Tongue (tissue), 2 donors: ENCODE data around the gene TSEN34. TPM values are rescaled to one million over a fixed set of nuclear protein-coding genes. Genes with fewer than 3 reads are reported as not detected.

Experiments
- DNase-seq: peaks from one replicate; pipeline ENCODE4 v3.0.0-alpha.2; 2015
- total RNA-seq: library from RNA; depleted of rRNA; stranded (reverse); fragments of >200 nt; gene quantifications from one replicate; pipeline ENCODE4 v1.2.3, GENCODE V29; 2014

The TSEN34 gene
- 46.5 TPM for total RNA-seq

DNA sequence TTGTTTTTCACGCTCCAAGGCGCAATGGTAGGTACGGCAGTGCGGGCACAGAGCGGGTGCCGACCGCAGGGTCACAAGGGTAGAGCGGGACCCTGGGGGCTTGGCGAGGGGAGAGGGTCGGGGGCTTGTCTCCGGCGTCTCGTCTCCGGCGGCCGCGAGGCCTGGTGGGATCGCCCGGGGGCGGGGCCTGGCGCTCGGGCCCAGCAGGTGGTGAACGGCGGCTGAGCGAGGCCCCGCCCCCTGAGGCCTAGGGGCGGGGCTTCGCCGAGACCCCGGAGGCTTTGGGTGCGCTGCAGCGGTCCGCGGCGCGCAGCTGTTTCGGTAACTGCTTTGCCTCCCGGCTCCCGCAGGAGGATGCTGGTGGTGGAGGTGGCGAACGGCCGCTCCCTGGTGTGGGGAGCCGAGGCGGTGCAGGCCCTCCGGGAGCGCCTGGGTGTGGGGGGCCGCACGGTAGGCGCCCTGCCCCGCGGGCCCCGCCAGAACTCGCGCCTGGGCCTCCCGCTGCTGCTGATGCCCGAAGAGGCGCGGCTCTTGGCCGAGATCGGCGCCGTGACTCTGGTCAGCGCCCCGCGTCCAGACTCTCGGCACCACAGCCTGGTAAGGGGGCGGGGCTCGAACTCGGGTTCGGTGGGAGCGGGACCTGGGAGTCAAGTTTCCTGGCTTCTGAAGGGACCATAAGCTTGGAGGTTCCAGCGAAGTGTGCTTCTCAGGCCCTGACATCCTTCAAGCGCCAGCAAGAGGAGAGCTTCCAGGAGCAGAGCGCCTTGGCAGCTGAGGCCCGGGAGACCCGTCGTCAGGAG is at the start of gene TSEN34:
Gene TSEN34, plus strand, starts transcription at position 298 of the 800 bp plus-strand sequence. Its CDS starts 57 bp downstream, at position 355.
- peak; percentile 96 for DNase-seq

DNA sequence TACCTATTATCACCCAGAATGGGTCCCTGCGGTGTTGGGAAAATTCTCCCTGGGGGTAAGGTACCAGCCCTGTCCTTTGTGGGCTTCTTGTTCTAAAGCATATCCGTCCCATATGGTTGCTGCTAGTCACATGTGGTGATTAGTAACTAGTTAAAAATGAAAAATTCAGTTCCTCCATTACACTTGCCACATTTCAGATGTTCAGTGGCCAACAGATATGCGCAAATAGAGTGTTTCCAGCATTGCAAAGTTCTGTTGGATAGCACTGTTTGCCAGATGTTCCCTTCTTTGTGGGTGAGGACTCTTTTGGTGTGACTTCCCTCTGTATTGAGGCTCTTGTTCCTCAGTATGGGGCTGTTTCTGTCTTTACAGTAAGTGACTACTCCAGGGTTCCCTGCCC is 49.8 kb upstream of the TSEN34 start:
- no peak for DNase-seq

DNA sequence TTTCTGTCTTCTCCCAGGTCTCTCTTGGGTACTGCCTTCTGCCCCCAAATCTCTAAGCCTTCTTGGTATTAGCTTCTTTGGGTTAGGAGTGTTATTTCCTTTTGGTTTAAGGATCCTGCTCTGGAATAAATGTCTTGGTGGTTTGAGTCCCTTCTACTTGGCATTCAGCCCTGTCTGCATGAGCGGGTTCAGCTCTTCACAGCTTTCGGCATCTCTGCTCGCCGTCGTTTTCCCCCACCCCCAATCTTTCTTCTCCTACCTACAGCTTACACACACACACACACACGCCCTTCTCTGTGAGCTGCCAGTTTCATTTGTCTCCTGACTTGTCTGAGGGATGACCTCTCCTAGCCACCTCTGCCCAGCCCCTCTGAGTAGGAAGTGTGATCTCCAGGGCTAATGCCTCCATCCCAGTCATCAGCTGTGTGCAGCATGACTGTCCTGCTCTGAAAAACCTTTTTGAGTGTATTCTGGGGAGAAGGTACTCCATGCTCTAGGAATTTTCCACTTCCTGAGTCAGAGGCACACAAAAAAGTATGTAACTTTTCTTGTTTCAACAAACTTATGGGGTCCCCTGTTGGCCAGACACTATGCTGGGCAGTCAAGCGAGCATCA is 48.8 kb upstream of the TSEN34 start:
- no peak for DNase-seq

DNA sequence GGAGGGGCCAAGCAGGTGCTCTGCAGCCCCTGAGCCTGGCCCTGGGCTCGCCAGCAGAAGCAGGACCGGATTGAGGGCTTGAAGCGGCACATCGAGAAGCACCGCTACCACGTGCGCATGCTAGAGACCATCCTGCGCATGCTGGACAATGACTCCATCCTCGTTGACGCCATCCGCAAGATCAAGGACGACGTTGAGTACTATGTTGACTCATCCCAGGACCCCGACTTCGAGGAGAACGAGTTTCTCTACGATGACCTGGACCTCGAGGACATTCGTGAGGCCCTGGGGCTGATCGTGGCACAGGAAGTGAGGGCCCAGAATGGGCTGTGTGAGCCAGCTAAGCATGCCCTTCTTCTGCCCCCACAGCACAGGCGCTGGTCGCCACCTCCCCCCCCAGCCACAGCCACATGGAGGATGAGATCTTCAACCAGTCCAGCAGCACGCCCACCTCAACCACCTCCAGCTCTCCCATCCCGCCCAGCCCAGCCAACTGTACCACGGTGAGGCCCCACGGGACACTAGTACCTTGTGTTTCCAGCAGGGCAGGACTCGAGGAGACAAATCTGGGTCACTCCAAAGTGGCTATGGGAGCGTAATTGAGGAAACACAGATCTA is 45.5 kb upstream of the TSEN34 start:
- DNase-seq: no peak

DNA sequence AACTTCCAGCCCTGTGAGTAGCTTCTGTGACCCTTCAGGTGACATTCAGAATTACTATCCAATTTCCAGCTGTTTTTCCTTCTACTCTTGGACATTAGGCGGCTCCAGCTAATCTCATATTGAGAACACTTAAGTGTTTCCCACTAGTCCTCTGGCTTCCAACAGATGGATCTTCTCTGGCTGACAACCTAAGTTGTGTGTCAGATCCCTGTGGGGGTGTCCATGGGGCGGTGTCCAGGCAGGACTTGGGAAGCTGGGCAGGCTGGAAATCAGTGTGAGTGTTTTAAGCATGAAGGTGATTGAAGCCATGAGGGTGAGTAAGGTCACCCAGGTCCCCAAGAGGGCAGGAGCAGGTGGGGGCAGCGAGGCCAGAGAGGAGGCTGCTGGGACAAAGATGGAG is 43.4 kb upstream of the TSEN34 start:
- no peak for DNase-seq

DNA sequence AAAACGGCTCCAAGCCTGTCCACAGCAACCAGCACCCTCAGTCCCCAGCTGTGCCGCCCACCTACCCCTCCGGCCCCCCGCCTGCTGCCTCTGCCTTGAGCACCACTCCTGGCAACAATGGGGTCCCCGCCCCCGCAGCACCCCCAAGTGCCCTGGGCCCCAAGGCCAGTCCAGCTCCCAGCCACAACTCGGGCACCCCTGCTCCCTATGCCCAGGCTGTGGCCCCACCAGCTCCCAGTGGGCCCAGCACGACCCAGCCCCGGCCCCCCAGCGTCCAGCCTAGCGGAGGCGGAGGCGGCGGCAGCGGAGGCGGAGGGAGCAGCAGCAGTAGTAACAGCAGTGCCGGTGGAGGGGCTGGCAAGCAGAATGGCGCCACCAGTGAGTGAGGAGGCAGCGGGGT is 43.0 kb upstream of the TSEN34 start:
- no peak for DNase-seq

DNA sequence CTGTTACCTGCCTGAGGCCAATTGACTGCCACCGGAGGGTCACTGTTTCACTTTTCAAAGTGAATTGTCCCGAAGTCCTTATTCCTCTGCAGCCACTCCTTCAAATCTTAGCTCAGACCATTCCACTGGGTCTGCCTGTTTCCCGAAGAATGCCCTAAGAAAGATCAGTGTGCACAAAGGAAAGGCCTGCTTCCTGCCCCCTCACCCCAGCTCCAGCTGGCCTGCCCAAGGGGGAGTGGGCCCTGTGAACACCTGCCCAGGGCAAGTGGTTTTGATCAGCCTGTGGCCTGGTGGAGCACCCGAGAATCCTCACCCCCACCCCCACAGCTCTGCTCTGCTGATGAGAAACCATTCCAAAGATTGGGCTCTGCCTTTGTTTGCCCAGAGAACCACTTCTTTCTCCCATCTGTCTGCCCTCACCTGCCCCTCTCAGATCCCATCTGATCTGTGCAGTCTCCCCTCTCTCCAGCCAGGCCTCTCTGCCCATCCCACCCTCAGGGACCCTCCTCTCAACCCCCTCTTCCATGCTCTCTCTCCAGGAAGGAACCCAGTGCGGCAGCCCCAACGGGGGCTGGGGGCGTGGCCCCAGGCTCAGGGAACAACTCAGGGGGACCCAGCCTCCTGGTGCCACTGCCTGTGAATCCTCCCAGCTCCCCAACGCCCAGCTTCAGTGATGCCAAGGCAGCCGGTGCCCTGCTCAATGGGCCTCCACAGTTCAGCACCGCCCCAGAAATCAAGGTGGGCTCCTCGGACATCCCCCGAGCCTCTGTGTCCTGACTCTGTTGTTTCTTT is 41.9 kb upstream of the TSEN34 start:
- no peak for DNase-seq

DNA sequence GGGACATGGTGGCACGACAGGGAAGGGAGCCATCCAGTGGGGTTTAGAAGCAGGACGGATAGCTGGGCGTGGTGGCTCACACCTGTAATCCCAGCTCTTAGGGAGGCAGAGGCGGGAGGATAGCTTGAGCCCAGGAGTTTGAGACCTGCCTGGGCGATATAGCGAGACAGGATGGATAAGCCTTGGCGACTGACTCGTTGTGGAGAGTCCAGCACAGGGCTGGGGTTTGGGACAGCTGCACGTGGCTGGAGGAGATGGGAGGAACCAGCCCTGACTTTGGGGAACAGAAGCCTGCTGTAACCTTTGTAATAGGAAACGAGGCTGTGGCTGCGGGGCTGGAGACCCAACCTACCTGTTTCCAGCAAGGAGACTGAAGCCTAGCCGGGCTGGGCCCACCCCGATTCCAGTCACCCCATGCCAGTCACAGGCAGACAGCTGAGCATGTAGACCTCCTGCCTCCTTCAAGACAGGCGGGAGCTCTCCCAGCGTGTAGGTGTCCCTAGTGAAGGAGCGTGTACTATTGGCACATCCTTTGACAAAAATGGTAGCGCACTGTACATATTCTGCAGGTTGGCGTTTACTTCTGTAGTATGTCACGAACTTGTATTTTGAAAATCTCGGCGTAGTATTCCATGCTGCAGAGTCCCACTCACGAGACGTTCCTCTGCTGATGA is 39.6 kb upstream of the TSEN34 start:
- no peak for DNase-seq

DNA sequence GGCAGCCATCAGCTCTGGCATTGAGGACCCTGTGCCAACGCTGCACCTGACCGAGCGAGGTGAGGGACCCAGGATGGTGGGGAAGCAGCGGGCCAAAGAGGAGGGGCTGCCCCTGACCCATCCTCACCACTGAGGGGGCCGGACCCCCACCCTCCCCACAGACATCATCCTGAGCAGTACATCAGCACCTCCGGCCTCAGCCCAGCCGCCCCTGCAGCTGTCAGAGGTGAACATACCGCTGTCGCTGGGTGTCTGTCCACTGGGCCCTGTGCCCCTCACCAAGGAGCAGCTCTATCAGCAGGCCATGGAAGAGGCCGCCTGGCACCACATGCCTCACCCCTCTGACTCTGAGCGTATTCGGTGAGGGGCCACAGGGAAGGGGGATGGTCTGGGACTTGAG is 38.8 kb upstream of the TSEN34 start:
- no peak for DNase-seq

DNA sequence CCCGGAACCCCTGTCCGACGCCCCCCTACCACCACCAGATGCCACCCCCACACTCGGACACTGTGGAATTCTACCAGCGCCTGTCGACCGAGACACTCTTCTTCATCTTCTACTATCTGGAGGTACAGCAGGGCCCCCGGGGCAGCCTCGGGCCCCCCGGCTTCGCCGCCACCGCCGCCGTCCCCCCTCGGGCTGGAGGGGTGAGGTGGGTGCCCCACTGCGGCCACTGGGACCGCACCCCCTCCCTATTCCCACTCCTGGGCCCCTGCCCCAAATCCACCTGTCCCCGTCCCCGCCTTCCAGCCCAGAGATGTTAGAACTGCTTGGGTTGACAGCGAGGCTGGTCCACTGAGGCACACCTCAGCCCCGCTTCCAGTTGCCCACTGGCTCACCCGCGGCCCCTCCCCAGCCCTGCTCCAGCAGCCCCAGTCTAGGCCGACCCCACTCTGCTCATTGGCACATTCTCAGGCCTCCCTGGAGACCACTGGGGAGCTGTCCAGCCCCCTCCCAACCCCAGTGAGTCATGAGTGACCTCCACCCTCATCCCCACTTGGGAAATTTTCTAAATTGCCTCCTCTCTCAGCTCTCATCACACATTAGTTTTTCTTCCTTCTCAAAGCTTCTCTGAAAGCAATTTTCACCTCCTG is 38.1 kb upstream of the TSEN34 start:
- DNase-seq: no peak

DNA sequence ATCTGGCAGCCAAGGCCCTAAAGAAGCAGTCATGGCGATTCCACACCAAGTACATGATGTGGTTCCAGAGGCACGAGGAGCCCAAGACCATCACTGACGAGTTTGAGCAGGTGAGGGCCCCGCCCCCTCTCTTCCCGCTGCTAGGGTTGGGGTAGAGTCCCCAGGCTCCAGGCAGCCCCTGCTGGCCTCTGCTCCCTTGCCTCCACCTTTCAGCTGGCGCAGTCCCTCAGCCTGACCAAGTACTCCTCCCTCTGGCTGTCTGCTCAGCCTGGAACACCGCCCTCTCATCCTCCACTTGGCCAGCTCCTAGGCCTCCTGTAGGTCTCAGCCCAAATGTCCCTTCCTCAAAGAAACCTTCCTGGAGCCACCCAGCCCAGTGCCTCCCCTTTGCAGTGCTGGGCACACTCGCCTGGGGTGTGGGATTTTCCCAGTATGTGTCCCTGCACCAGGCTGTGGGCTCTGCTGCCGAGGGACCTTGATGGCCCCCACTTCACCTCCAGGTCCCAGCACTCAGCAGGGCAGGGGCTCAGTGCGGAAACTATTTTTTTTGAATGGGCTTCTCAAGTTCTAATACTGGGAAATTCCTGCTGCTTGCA is 37.3 kb upstream of the TSEN34 start:
- peak; percentile 28 for DNase-seq

DNA sequence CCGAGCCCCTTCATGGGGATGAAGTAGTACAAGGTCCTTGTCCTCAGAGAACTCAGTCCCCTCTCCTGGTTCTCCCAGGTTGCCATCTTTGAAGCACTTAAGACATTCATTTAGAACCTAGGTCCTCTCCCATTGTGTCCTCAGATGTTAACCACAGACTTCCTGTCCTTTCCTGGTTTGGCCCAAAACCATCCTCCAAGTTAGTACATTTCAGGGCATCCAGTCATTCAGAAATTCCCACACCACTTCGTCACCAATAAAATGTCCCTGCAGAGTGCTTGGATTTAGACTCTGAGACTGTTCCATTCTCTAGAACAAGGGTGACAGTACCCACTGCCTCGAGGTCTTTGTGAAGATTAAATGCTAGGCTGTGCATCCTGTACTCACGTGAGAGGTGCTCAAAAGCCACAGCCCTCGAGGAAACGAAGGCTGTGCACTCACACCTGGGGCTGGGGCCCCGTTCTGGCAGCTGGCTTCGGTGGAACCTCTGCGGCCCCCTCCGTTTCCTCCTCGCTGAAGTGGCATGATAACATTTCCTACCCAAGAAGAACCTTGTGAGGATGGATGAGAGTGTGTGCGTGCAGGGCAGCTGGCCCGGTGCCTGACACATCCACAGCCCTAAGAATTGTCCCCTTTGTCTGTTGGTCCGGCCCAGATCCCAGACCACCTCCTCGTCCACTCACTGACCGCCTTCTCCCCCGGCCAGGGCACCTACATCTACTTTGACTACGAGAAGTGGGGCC is 36.3 kb upstream of the TSEN34 start:
- no peak for DNase-seq

DNA sequence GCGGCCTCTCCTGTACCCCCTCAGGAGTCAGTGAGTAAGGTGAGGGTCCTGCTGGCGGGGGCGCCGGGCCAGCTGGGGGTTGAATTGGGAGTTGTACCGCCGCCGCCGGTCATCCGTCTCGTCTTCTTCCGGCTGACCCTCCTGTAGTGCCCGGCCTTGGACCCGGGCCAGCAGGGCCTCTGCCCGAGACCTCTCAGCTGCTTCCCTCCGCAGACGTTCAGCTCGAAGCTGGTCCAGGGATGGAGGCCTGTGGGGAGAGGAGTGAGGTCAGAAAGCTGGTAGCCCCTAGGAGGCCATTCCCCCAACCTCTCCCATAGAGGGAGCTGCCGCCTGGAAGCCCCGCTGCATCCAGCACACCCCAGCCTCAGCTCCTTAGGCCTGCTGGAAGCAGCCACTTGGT is 35.4 kb upstream of the TSEN34 start:
- no peak for DNase-seq

DNA sequence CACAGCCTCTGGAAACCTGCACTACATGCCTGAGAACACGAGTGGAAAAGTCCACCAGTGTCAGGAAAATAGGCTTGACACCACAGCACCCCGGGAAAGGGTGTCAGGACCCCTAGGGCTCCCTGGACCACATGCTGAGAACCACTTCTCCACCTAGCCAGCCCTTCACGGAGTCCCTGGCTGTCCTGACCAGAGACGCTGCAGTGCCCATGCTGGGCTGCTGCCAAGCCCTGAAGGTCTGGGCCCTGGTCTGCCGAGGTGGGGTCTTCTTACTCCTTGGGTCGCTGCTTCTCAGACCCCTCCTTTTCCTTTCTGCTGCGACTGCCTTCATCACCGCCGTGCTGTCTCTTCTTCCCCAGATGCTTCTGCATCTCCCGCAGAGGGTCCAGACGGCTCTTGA is 34.6 kb upstream of the TSEN34 start:
- no peak for DNase-seq

DNA sequence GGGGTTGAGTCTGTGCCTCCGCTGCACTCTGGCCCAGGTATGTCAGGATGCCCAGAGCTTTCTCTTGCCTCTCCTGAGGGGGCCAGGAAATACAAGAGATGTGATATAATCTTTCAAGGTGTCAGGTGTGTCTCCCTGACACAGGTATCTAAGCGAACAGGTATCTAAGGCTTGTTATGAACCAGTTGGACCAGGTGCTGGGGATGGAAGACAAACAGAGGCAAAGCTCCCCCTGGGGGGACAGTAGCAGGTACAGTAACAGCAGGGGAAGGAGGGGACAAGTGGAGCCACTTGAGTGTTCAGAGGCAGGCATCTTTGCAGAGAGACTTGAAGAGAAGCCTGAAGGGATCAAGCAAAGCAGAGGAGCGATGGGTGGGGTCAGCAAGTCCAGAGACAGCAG is 34.2 kb upstream of the TSEN34 start:
- DNase-seq: peak; percentile 67

DNA sequence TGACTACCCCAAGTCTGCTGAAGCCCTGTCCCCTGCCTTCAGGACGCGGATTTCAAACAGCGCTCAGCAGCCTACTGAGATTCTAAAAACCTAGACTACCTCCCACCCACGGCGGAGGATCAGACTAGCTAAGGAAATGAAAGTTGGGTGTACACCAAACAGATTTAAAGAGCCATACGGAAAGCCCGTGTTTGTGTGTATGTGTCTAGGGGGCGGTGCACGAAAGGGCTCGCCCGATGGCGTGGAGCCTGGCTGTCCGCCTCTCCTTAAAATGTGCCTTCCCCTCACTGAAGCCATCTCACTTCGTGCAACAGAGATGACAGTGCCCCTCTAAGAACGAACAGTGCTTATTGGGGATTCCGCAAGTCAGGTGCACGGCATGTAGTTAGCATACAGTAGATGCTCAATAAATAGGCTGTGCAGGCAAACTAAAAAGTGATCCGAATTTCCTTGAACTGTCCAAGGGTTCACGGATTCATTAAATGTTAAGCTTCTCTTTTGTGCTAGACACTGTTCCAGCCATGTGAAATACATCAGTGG is 32.2 kb upstream of the TSEN34 start:
- no peak for DNase-seq

DNA sequence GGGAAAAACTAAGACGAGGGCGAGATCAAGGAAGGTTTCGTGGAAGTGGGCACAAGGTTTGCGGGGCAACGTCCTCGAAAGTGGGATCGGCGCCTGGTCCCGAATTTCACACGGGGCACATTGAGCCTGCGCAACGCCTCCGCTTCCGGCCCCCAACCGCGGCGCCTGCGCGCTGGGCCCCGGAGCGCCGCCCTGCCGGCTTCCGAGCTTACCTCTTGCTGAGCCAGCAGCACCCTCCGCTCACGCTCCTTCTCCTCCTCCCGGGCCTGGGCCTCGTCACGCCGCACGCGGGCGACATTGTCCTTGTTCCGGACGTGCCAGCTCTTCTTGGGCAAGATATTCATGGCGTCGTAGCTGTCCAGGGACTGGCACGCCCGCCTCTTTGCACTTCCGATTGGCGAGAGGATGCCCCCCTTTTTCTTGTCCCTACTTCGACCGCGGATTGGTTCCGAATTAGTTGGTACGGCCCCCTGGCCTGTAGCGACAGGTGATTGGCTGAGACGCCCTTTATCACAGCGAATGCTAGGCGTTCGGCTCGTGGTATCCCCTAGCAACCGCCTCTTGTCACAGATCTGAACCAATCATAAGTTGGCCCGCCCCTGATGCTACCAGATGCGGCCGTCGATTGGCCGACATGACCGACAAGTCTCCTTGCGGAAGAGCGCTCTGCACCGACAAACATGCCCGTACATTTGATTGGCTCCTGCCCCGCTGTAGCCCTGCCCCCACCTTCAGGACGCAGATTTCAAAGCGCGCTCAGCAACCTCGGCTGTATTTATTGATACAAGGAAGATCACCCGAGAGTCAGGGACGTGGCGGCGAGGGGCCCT is 31.5 kb upstream of the TSEN34 start, which contains the start of gene LENG1:
Gene LENG1, minus strand, starts transcription at position 370 of the 830 bp plus-strand sequence. Its CDS starts 26 bp downstream, at position 344.
- DNase-seq: peak; percentile 100

DNA sequence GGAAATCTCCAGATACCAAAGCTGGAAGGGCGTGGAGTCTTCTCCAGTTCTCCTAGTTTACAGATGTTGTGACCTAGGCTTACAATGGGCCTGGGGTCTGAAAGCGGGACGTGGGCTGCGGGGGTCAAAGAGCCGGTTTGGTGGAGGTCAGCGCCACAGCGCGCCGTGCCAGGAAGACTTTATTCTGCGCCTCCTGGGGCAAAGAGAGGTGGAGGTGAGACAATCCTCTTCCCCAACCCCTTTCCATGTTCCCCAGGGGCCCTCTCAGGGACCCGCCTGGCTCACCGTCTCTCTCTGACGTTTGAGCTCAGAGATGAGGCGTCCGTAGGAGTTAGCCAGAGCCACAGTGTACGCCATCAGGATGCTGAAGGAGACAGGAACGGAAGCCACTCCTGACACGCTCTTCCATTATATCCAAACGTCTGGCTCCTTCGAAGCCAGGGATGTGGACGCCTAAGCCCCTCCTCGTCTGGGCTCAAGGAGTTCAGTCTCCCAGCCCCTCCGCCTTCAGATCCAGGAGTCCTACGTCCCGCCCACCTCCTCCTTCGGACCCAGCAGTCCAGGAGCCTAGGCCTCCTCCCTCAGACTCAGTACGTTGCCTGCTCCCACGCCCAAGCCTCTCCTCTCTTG is 30.8 kb upstream of the TSEN34 start:
- peak; percentile 50 for DNase-seq

DNA sequence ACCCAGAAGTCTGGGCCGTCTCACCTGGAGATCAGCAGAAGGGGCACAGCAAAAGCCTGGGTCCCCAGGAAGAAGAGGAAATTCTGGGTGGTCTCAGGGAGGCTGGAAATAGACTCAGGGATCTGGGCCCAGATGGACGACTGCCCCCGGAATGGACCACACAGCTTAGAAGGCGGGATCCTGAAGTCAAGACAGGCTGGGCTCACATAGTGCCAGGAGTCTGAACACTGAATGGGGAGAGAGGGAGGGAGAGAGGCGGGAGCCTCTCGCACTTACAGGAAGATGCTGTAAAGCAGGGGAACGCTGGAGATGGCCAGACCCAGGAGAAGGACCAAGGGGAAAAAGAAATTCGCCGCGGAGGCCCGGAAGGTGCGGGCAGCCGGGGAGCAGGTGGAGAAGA is 30.3 kb upstream of the TSEN34 start:
- no peak for DNase-seq
